SK-N-MC (cell line): Measurements from ENCODE around the gene PNPLA5.

Experiments used
- EZH2 ChIP-seq: fragments of 200-600 bp; sonication (generic); IDR thresholded peaks from one replicate; pipeline ENCODE4 v1.6.1; 2017; ENCODE audit warnings: antibody characterized with exemption
- FOXP2 ChIP-seq: optimal IDR thresholded peaks from 2 replicates; pipeline ENCODE3; 2011; ENCODE audit warnings: mild to moderate bottlenecking, moderate library complexity; ENCODE audit not compliant: insufficient read depth; ENCODE audit errors: extremely low read length, control extremely low read depth
- POLR2AphosphoS5 ChIP-seq: IDR thresholded peaks from 2 replicates; pipeline ENCODE4 v1.6.1; 2012; ENCODE audit warnings: mild to moderate bottlenecking, low read depth, low read length, borderline replicate concordance

DNA sequence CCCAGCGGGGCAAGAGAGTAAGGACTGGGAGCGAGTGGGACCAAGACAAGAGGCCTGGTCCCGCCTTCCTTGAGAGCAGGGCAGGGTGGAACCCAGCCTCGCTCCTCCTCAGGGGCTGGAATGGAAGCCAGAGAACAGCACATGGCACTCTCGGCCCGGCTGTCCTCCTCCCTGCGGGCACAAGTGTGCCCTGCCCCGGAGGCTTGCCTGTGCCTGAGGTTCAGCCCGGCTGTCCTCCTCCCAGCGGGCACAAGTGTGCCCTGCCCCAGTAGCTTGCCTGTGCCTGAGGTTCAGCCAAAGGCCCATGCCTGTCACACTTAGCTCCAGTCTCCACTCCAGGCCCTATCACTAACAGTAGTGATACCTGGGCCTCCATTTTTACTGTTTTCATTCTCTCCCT is 53.7 kb downstream of the PNPLA5 start:
- TF ChIP-seq EZH2: no peak
- no peak for TF ChIP-seq FOXP2
- no peak for TF ChIP-seq POLR2AphosphoS5
